ENCODE measurements around the gene DIO1.
A peak's percentile ranks its signal among the peaks of the same experiment; 100 is the strongest.
"Not testable (repeated sequence)": the region's sequence is repeated elsewhere in the genome, so short reads cannot be mapped to it uniquely, and the experiment has no call there.

Gene DIO1

DNA sequence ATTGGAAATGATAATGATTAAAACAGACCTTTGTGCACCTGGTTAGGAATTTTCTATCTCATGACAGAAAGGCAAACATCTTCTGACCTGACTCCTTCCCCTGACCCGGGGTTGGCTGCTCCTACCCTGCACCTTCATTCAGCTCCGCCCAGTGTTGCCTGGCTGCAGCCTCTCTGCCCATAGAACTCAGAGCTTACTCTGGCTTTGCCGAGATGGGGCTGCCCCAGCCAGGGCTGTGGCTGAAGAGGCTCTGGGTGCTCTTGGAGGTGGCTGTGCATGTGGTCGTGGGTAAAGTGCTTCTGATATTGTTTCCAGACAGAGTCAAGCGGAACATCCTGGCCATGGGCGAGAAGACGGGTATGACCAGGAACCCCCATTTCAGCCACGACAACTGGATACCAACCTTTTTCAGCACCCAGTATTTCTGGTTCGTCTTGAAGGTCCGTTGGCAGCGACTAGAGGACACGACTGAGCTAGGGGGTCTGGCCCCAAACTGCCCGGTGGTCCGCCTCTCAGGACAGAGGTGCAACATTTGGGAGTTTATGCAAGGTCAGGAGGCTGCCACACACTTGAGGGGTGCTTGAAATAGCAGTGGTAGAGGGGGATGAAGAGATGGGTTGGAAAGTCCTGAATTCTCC is at the start of gene DIO1:
Gene DIO1 (plus strand): TSS at position 189 of the 638 bp plus-strand sequence. CDS start 24 bp downstream, at position 213.
- DNase-seq, result no peak

DNA sequence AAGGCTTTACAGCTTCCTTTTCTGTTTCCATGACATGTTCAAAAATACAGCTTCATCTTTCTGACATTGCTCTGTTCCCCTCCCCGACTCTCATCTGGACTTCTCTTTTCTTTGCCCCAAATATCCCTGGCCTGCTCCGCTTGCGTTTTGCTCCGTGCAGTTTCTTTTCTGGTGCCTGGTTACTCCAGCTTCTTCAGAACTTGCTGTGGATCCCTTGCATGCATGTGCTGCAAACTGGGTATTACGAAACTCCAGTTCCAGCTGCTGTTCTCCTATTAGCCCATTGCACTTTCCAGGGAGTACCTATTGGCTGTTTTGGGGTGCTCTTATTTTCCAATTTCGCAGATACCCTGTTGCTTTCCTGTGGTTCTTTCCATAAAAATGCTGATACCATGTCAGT is 46.0 kb upstream of the DIO1 start:
- no peak for DNase-seq

DNA sequence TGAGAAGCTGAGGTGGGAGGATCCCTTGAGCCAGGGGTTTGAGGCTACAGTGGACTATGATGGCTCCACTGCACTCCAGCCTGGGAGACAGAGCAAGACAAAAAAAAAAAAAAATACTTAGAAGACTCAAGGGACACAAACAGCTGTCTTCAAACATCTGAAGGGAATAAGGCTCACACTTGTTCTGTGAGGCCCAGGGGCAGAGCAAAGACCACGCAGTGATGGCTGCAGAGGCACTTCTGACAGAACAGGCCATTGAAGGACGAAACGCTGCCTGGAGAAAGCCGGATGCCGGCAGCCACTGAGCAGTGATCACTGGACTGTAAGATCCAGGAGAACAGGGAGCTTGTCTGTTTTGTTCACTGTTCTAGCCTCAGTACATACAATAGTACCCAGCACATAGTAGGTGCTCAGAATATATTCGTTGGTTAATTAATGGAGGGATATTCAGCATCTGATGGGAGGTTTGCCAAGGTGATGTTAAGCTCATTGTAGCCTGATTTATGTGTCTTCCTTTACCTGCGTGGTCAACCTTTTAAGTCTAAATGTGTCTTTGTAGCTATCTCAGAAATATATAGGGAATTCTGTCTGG is 43.8 kb upstream of the DIO1 start:
- no peak for DNase-seq

DNA sequence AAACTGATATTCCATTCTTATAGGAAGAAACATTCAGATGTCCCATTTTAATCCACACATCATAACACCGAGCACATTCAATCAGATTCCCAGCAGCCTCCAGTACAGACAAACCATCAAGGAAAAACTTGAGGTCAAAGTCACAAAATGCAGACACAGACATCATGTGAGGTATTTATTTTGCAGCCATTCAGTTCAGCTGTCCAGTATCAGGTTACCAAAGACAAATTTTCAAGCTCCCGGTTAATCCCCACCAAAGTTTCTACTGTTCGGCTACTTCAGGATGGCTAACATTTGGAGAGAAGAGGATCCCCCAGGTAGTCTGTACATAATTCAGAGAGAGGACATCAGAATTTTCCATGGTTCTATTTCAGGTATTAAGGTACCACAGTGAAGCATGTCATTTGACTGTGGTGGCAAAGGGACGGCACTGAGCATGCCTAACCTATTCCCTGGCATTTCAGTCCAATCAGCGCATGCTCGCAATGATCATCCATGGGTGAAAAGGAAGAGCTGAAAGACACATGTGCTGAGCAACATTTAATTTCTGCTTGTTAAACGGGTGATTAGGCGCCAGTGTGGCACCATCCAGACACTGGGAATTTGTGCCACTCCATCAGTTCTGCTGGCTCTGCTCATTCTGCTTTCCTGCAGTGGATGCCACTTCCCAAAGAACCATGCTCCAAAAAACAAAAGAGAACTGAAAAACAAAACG is 42.3 kb upstream of the DIO1 start:
- no peak for DNase-seq

DNA sequence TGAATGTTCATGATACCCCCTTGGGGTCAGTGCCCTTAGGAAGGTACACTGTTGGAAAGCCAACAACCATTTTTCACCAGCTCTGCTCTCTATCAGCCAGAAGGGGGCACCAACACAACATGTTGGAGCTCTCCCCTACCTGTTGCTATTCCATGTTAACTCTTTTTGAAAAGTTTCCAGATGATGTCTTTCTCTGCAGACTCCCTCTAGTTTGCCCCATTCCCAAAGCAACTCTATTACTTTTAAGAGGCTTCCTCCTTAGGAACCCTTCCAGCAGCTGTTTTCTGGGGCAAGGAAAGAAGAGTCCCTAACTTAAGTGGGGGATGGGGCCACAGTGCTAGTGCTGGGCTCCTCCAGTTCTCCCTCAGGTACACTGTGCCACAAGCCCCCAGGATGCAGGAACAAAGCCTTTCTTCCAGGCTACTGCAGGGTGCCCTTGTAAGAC is 33.0 kb upstream of the DIO1 start:
- DNase-seq, result peak; percentile 17

DNA sequence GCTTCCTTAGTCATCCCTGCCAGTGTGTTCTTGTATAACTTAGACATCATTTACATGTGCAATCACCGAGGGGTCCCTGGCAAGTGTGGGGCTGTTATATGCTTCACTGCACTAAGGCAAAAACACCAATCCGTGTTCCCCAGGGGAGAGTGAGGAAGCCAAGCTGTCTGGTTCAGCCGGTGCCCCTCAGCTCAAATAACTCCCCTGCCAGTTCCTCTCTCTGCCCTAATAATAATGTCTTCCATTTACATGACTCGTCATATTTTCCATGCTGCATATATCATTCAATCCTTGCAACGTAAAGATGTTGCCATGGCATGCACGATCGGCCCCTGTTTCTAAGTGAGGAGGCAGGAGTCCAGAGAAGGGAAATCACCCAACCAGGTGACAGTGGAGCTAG is 31.5 kb upstream of the DIO1 start:
- no peak for DNase-seq

DNA sequence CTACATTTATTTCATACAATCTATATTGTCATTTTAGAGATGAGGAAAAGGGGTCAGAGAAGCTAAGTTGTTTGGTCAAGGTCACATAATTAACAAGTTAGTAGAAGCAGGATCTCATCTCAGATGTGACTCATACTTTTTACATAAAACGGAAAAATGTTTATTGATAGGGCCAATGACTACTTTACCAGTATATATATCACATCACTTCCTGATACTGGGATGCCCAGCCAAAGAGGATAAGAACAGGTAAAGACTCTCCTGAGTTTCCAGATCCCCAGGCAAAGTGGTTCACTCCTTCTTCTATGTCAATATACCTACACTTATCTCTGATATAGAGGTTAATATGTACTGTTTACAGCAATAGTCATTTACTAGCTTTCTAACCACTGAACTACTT is 25.4 kb upstream of the DIO1 start:
- no peak for DNase-seq

DNA sequence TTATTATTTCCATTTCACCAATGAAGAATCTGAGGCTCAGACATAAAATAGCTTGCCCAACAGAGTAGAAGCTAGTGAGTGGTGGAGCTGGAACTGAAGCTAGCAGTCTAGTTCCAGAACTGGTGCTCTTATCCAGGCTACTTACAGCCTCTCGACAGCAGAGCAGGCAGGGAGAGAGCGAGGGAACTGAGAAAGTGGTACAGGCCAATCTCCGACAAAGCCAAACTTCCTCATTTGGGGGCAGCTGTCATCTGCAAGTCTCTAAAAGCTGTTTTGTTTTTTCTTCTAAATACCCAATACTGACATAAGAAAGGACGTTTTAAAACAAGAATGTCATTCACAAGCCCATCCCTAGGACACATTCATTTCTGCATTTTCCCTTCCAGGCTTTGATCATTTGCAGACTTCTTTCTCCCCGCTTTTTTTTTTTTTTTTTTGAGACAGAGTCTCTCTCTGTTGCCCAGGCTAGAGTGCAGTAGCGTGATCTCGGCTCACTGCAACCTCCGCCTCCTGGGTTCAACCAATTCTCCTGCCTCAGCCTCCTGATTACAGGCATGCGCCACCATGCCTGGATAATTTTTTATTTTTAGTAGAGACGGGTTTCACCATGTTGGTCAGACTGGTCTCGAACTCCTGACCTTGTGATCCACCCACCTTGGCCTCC is 24.4 kb upstream of the DIO1 start:
- no peak for DNase-seq

DNA sequence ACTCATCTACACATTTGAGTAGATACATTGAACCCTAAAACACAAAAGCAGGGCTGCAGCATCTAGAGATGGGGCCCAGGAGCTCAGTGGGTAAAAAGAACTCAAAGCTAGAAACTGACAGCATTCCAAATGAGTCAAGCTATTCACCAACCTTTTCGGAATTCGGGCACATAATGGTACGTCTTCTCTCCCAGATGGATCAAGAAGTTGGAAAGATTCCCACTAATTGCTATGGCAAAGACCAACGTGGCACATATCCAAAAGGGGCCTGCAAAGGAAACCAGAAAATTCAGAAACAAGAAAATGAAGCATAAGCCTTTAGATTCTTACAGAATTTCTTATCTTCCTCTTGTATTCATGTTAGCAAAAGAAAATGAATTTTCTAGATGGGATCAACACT is 22.8 kb upstream of the DIO1 start:
- DNase-seq, result no peak

DNA sequence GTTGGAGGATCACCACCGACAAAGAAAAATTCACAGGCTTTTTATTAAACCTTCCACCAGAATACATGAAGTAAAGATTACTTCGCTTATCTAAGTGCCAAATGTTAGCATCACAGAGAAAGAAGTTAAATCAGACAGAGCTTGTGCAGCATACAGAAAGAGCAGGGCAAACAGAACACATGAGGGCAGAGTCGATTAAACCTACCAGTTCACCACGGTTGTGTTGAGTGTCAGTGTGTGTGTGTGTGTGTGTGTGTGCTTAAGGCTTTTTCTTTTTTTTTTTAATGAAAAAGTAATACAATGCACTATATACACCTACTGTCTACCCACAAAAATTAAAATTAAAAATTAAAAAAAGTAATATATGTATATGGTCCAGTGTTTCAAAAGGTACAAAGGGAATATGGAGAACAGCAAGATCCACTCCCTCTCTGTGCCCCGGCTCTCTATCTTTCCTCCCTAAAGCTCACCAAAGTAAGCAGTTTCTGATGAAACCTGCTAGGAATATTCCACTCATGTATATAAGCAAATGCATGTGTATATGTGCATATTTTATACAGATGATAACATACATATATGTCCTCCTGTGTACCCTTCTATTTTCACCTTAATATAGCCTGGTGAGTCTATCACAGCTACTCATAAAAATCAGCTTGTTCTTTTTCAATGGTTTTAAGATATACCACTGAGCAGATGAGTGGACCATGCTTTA is 22.1 kb upstream of the DIO1 start:
- DNase-seq, result no peak

DNA sequence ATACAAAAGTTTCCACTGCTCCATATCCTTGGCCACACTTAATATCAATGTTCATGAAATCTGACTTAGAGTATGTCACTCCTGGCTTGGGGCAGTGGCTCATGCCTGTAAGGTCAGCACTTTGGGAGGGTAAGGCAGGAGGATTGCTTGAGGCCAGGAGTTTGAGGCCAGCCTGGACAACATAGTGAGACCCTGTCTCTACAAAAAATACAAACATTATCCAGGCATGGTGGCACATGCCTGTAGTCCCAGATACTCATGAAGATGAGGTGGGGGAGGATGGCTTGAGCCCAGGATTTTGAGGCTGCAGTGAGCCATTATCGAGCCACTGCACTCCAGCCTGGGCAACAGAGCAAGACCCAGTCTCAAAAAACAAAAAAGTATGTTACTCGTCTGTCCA is 18.8 kb upstream of the DIO1 start:
- DNase-seq, result not testable (repeated sequence)

DNA sequence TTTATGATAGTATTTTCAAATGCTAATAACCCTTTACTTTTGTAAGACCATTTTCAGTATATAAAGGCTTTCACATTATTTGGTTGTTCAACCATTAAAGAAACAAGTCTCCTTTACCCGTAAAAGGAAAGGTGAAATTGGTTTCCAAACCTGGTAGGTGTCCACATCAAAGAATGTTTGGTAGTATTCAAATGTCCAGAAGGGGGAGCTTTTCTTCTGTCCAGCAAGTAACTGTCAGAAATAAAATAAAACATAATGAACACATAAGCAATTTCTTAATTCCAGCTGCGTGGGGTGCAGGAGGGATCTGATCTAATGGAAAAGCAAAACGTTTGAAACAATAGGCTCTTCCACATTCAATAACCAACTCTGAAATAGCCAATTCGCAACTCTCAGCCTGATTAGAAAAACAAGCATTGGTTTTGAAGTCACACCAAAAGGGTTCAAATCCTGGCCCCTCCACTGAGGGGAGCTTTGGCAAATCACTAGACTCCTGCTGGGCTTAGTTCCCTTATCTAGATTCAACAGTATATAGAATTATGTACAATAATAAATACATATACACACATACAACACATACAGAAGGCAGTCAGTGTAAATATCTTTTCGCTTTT is 15.4 kb upstream of the DIO1 start:
- DNase-seq, result no peak

DNA sequence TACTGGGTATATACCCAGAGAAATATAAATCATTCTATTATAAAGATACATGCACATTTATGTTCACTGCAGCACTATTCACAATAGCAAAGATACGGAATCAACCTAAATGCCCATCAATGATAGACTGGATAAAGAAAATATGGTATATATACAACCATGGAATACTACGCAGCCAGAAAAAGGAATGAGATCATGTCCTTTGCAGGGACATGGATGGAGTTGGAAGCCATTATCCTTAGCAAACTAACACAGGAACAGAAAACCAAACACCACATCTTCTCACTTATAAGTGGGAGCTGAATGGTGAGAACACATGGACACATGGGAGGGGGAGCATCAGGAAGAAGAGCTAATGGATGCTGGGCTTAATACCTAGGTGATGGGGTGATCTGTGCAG is 12.1 kb upstream of the DIO1 start:
- DNase-seq, result not testable (repeated sequence)

DNA sequence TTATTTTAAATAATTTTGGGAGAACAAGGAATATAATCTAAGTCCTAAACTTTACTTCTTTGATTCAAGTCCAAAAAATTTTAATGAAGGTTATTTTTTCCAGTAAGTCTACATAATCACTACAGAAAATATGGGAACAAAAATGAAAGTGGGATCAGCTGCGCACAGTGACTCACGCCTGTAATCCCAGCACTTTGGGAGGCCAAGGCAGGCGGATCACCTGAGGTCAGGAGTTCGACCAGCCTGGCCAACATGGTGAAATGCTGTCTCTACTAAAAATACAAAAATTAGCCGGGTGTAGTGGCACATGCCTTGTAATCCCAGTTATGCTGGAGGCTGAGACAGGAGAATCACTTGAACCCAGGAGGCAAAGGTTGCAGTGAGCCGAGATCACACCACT is 10.4 kb upstream of the DIO1 start:
- not testable (repeated sequence) for DNase-seq

DNA sequence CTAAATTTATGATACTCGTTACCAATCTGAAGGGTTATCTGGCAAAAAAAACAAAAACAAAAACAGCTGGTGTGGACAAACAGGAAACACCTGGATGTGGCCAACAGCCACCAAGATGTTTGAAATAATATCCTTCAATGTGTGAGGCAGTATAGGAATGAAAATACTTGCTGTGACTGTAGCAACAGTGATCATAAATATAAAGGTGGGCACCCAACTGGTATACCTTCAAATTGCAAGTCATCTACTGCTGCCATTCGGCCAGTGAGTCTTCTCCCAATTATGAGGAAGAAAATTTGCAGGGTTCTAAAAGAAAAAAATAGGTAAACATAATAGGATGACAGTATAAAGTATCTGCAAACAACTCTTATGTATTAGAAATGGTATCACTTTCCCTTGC is 5.3 kb upstream of the DIO1 start:
- DNase-seq, result no peak

DNA sequence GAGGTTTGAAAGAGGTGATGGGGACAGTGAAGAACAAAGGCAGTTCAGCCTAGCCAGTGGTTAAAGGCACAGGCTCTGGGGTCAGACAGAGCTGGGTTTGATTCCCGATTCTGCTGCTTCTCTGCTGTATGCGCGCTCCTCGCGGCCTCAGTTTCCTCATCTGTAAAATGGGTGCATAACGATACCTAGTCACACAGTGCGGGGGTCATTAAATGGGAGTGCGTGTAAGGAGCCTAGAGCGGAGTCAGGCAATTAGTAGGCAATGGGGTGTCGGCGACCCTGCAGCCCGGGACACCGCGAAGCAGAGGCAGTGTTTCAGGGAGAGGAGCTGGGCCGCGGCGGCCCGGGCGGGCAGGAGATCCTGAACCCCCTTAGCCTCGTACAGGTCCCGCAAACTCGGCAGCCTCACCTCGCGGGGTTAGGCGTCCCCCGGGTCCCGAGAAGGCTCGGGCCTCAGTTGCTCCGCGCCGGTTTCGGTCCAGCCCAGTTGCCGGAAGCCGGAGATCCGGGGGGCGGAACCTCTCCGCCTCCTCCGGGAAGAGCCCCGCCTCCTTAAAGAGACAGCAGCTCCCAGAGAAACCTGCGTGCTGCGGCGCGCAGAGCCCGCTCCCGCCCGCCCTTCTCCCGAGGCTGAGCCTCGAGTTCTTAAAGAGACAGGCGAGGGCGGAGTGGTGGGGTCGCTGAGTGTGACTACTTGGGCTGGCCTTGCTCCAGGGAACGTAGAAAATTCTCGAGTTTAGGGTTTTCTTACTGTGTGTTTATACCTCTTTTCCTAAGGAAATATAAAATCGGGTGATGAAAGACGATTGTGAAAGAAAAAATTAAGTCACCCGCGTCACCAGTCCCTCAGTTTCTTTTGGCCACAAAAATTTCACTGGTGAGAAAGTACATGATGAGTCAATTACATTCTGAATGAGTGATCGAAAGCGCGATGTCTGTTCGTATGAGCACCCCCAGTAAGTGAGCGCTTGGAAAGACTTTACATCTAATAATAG is 4.4 kb upstream of the DIO1 start, which contains the start of gene YIPF1:
Gene YIPF1 (minus strand): TSS at position 494 of the 995 bp plus-strand sequence. CDS start 860 bp downstream, outside the sequence.
- peak; percentile 70 for DNase-seq

DNA sequence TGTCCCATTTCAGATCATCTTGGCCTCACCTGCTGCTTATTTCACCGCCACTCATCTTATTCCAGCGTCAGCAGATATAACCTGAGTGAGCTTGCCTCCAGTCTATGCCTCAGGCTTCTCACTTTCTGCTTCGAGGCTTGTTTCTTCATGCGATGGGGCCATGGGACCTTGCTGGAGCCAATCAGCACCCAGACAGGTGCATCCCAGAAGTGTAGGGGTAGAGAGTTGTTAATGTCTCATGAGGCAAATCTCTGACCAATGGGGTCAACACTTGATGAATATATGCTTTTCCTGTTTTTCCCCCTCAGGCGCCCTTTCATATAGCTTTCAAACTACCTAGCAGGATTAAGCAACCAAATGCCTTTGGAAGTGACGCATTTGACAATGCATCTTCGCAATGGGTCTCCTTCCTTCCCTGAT is 3.5 kb upstream of the DIO1 start:
- no peak for DNase-seq

DNA sequence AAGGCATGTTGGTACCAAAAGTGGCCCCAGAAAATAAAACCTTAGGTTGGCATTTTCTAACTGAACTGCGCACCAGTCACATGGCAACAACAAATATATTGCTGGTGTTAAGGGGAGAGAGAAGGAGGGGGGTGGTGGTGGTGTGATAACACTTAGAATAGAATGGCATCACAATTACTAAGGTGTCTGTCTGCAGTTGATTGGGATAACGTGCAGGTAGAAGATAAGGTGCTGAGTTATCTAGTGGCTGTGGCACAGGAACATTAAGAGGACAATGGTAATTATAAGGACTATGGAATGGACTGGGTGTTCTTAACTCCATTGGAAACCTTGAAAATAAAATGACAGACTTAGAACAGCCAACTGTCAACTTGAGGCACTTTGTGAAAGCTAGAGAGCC is 3.0 kb upstream of the DIO1 start:
- DNase-seq, result no peak

DNA sequence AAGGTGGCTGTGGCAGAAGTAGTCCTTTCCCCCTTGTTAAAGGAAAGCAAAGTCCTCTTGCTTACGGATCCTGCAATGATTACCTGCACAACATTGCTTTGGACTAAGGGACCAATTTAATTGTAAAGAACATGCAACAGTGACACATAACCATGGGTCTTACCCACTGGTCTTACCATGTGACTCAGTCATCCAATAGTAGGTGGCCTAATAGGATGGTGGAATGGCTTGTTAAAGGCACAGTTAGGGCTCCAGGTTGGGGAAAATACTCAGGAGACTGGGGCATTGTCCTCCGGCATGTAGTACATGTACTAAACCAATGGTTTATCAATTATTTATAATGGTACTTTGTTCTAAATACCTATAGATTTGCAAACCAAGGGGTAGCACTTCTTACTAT is 2.3 kb upstream of the DIO1 start:
- DNase-seq, result no peak

DNA sequence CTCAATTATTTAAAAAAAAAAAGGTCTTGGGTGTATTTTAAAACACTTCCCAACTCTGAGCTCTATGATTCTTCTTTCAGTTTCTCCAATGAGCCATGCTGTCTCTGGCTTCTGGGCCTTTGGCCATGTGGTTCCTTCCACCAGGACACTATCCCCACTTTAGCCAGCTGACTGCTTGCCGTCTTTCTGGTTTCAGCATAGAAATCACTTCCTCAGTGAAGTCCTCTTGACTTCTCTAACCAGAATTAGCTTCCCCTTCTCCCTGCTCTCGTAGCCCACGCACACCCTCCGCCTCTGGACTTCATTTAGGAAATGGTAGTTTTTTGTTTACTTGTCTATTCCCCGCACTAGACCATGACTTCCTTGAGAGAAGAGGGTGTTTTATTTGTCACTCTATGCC is 1.1 kb upstream of the DIO1 start:
- no peak for DNase-seq

DNA sequence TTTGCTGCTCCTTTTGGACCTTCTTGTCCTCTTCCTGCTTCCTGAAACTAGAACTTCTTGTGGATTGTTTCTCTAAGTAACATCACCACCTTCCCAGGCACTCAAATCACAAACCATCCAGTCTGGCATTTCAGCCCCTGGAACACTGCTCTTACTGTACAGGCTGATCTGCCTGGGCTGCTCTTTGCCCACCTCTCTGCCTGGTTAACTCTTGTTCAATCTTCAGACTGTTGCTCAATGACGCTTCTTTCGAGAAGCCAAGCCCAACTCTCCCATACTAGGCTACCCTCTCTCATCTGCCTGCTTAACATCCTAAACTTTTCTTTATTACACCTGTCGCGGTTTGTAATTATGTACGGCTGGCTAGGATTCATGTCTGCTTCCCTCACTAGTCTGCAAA is 657 bp downstream of the DIO1 start:
- no peak for DNase-seq
